ENCODE data around the gene CDR2L.

The CDR2L gene

DNA sequence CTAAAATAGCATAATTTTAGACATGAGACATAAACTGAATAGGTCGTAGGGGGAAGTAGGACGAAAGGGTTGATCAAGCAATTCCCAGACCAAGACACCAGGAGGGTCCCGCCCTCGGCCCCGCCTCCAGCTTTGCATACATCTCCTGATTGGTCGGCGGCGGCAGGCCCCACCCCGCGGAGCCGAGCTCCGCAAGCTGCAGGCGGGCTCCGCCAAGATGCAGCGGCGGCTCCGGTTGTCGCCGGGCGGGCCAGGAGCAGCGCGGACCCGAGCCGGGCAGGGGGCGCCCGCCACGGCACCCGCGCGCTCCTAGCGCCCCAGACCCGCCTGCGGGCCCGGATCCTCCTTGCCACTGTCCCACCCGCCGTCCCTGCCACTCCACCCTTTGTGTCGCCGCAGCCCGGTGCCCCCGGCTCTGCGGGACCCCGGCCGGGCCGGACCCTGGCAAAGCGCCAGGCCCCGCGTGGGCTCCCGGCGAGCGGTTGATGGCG lies at the start of gene CDR2L:
Gene CDR2L, plus strand, starts transcription at position 215 of the 491 bp plus-strand sequence. CDS start 412 bp downstream, outside the sequence.
- Mint-ChIP-seq H3K4me3 (peak within 1 kb of the TSS; percentile 93 to 95 (median 94)), H3K4me1 (peaks cover 18% of the 10 kb centered on the region), H3K9me3 (no peaks in the 10 kb centered on the region), H3K36me3 (ENCODE audit: low read depth) (no peaks in the 10 kb centered on the region), H3K27me3 (ENCODE audit: low read depth) (no peaks in the 10 kb centered on the region), H3K27ac (peak within 1 kb of the TSS; percentile 83 to 93 (median 91))
- TF ChIP-seq, protein P1, sequence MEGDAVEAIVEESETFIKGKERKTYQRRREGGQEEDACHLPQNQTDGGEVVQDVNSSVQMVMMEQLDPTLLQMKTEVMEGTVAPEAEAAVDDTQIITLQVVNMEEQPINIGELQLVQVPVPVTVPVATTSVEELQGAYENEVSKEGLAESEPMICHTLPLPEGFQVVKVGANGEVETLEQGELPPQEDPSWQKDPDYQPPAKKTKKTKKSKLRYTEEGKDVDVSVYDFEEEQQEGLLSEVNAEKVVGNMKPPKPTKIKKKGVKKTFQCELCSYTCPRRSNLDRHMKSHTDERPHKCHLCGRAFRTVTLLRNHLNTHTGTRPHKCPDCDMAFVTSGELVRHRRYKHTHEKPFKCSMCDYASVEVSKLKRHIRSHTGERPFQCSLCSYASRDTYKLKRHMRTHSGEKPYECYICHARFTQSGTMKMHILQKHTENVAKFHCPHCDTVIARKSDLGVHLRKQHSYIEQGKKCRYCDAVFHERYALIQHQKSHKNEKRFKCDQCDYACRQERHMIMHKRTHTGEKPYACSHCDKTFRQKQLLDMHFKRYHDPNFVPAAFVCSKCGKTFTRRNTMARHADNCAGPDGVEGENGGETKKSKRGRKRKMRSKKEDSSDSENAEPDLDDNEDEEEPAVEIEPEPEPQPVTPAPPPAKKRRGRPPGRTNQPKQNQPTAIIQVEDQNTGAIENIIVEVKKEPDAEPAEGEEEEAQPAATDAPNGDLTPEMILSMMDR (IDR thresholded peaks at IDR 0.05; ENCODE audit: unreplicated experiment in 3 of 3): peak in 1 of 3 experiments; percentile 19

DNA sequence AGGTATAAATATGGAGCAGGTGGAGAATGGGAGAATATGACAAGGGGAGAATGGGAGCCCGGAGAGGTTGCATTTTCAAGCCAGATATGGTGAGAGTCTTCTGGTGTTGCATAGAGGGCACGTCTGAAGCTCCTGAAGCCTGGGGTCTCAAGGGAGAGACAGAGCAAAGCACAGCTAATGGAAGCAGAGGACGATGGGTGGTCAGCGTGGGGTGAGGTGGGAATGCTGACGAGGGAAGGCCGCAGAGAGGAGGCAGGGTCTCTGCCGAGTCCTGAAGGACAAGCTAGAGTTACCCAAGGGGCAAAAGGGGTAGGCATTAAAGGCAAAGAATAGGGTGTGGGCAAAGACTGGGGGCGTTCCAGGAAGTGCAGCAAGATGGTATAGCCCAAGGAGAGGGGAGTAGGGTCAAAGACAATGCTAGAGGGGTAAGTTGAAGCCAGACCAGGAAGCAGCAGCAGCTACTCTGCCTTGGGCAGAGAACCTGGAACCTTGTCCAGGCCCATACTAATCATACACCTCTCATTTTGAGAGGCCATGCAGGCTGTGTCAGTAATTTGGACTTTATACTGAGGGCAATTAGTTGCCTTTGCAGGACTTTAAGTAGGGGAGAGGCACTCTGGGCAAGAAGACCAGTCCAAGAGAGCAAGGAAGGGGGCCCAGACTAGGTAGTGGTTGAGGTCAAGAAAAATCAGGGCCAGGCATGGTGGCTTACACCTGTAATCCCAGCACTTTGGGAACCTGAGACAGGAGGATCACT lies 49.1 kb upstream of the CDR2L start:
- H3K36me3 Mint-ChIP-seq (ENCODE audit: low read depth): no peaks in the 10 kb centered on the region
- TF ChIP-seq, protein P1 (IDR thresholded peaks at IDR 0.05; ENCODE audit: unreplicated experiment in 3 of 3): no peak
- no peaks in the 10 kb centered on the region for H3K9me3 Mint-ChIP-seq
- no peaks in the 10 kb centered on the region for H3K4me1 Mint-ChIP-seq
- H3K27ac Mint-ChIP-seq: no peak overlapping the region
- H3K4me3 Mint-ChIP-seq: no peak overlapping the region
- peaks cover 95% of the 10 kb centered on the region for H3K27me3 Mint-ChIP-seq (ENCODE audit: low read depth)

DNA sequence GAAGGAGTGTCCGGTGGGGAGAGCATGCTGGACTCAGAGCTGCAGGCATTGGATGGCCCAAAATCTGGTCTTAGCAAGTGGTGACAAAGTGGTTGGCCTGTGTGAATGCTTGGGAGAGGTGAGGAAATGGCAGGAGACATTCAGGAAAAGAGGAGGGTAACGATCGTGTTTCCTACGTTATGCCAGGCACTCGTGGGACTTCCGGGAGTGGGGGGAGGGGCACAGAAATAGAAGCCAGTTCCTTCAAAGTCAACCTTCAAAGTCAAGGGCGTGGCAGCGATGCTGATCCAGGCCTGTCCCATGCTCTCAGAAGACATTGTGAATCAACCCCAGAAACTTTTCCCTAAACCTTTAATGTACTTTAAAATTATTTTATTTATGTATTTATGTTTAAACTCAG lies 47.9 kb upstream of the CDR2L start:
- Mint-ChIP-seq H3K4me1 (no peaks in the 10 kb centered on the region), H3K9me3 (no peaks in the 10 kb centered on the region), H3K27me3 (ENCODE audit: low read depth) (peaks cover 95% of the 10 kb centered on the region), H3K4me3 (no peak overlapping the region), H3K27ac (no peak overlapping the region), H3K36me3 (ENCODE audit: low read depth) (no peaks in the 10 kb centered on the region)
- TF ChIP-seq, protein P1 (IDR thresholded peaks at IDR 0.05; ENCODE audit: unreplicated experiment in 3 of 3): no peak

DNA sequence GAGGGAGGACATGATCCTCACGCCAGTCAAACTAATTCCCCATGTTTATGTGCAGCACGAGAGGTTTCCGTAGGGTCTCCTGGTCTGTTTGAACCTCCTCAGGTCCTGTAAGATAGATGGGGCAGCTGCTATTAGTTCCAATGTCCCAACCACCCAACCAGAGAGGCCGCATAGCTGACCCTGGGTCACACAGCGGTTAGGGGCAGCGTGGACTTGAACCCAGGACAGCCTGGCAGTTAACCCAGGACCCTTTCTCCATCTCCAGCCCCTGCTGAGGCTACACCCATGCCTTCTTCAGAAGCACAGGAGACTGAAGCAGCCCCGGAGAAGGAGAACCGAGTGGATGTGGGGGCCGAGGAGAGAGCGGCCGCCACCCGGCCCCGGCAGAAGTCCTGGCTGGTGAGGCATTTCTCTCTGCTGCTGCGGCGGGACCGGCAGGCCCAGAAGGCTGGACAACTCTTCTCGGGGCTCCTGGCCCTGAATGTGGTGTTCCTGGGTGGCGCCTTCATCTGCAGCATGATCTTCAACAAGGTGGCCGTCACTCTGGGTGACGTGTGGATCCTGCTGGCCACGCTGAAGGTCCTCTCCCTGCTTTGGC lies 46.2 kb upstream of the CDR2L start:
- peaks cover 96% of the 10 kb centered on the region for H3K27me3 Mint-ChIP-seq (ENCODE audit: low read depth)
- no peaks in the 10 kb centered on the region for H3K4me1 Mint-ChIP-seq
- TF ChIP-seq, protein P1 (IDR thresholded peaks at IDR 0.05; ENCODE audit: unreplicated experiment in 3 of 3): no peak

DNA sequence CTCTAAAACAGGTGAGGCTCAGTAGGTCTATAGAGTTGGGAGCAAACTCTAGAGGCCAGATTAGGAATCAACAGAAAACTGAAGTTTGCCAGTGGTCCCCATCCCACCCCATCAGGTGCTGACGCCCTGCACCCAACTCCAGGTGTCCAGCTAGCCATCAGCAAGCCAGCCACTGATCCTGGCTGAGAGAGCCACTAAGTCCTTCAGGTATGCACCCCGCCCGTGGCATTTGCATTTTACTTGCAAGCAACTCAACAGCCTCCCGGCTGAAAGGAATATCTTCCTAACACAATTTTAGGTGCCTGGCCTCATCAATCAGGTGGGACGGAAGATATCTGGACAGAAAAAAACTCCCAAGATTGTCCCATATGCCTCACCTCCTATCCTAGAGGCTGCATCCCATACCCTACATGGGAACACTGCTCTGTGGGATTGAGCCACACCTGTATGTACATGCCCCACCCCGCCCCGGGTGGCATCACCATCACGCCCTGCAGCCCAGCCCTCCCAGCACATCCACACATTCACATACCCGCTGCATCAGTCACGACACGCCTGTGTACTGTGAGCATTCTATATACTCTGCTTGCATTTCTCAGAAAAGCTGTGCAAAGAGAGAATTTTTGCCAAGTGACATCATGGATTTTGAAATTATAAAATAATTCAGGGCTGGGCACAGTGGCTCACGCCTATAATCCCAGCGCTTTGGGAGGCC lies 43.5 kb upstream of the CDR2L start:
- TF ChIP-seq, protein P1 (IDR thresholded peaks at IDR 0.05; ENCODE audit: unreplicated experiment in 3 of 3): no peak
- H3K27ac Mint-ChIP-seq: no peak overlapping the region
- H3K36me3 Mint-ChIP-seq (ENCODE audit: low read depth): no peaks in the 10 kb centered on the region
- no peaks in the 10 kb centered on the region for H3K4me1 Mint-ChIP-seq
- H3K27me3 Mint-ChIP-seq (ENCODE audit: low read depth): peaks cover 80% of the 10 kb centered on the region
- H3K9me3 Mint-ChIP-seq: no peaks in the 10 kb centered on the region
- H3K4me3 Mint-ChIP-seq: no peak overlapping the region

More for the DNA sequence above, 46.2 kb upstream of the CDR2L start:
- H3K36me3 Mint-ChIP-seq (ENCODE audit: low read depth): no peaks in the 10 kb centered on the region
- H3K9me3 Mint-ChIP-seq: no peaks in the 10 kb centered on the region
- no peak overlapping the region for H3K4me3 Mint-ChIP-seq
- H3K27ac Mint-ChIP-seq: no peak overlapping the region

All from nephron (organoid).